Measurements from ENCODE around the gene COL8A2. TPM values are rescaled to one million over a fixed set of nuclear protein-coding genes. Genes with fewer than 3 reads are reported as not detected.

The COL8A2 gene
- total and polyA plus RNA-seq, 2 donors: 6.7 to 11.5 TPM

DNA sequence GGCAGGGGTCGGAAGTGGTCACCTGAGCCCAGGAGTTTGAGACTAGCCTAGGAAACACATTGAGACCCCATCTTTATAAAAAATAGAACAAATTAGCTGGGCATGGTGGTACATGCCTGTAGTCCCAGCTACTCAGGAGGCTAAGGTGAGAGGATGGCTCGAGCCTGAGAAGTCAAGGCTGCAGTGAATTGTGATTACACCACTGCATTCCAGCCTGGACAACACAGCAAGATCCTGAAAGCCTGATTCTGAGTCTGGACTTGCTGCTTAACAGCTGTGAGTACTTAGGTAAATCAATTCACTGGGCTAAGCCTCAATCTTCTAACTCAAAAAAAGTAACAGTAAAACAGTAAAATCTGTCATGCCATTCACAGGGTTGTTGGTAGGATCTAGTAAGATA lies 19.4 kb upstream of the COL8A2 start:
- Histone ChIP-seq H3K4me3 (ENCODE audit: low read length in 2 of 2) (no peak overlapping the region), H3K9me3 (ENCODE audit: control insufficient read depth in 2 of 2, insufficient read depth in 1 of 2, low read length in 1 of 2) (no peaks in the 10 kb centered on the region), H3K27me3 (ENCODE audit: control insufficient read depth in 2 of 2, insufficient read depth in 1 of 2, low read length in 1 of 2) (no peaks in the 10 kb centered on the region), H3K36me3 (ENCODE audit: control insufficient read depth in 2 of 2, insufficient read depth in 2 of 2, low read length in 1 of 2) (peaks cover 13 to 15% of the 10 kb centered on the region in 2 donors), H3K27ac (ENCODE audit: low read depth in 1 of 2, low read length in 1 of 2) (no peak overlapping the region), H3K4me1 (ENCODE audit: control insufficient read depth in 2 of 2, insufficient read depth in 2 of 2, low read length in 2 of 2) (peaks cover 4 to 10% of the 10 kb centered on the region in 2 donors)
- no peak for DNase-seq (ENCODE audit: low read depth in 6 of 9, low spot score in 9 of 9)
- WGBS: 99% methylated on average over 2 of the region's 2 CpGs

DNA sequence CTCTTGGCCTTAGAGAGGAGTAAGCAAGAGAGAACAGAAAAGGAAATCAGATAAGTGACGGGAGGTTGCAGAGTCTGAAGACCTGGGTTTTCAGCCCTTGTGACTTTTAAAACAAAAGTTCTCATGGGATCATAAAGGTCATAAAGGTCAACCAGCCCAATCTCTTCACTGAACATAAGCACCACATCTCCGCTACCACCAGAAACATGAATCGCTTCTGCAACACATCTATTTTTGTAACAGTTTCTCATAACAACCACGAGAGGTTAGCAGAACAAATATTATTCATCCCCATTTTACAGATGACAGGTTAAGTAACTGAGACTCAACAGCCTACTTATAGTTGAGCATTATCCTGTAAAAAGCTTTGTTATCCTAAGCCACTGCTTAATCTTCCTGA lies 18.4 kb upstream of the COL8A2 start:
- no peak for DNase-seq (ENCODE audit: low read depth in 6 of 9, low spot score in 9 of 9)
- Histone ChIP-seq H3K36me3 (ENCODE audit: control insufficient read depth in 2 of 2, insufficient read depth in 2 of 2, low read length in 1 of 2) (peaks cover 16 to 19% of the 10 kb centered on the region in 2 donors), H3K27ac (ENCODE audit: low read depth in 1 of 2, low read length in 1 of 2) (no peak overlapping the region), H3K27me3 (ENCODE audit: control insufficient read depth in 2 of 2, insufficient read depth in 1 of 2, low read length in 1 of 2) (no peaks in the 10 kb centered on the region), H3K4me1 (ENCODE audit: control insufficient read depth in 2 of 2, insufficient read depth in 2 of 2, low read length in 2 of 2) (peaks cover 4 to 5% of the 10 kb centered on the region in 2 donors), H3K4me3 (ENCODE audit: low read length in 2 of 2) (no peak overlapping the region), H3K9me3 (ENCODE audit: control insufficient read depth in 2 of 2, insufficient read depth in 1 of 2, low read length in 1 of 2) (no peaks in the 10 kb centered on the region)
- 97% methylated on average over 4 of the region's 4 CpGs for WGBS

DNA sequence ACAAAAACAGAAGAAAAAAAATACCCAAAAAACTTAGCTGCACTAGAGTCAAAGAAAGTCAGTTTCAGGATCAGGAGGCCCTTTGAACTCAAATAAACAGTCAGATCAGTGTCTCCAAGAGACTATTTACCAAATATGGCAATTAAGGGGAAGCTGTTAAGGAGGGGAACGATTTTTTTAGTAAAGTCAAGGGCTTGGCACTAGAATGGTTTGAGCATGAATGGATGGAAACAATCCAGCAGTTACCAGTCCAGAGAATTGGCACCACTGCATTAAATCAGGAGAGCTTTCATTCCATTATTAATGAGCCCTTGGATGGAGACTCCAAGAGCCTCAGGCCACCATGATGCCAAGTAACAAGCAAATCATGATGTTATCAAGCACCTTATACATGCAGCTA lies 17.1 kb upstream of the COL8A2 start:
- H3K27me3 ChIP-seq (ENCODE audit: control insufficient read depth in 2 of 2, insufficient read depth in 1 of 2, low read length in 1 of 2): no peaks in the 10 kb centered on the region
- H3K9me3 ChIP-seq (ENCODE audit: control insufficient read depth in 2 of 2, insufficient read depth in 1 of 2, low read length in 1 of 2): no peaks in the 10 kb centered on the region
- peaks cover 29 to 31% of the 10 kb centered on the region in 2 donors for H3K36me3 ChIP-seq (ENCODE audit: control insufficient read depth in 2 of 2, insufficient read depth in 2 of 2, low read length in 1 of 2)
- peaks cover 3 to 4% of the 10 kb centered on the region in 2 donors for H3K4me1 ChIP-seq (ENCODE audit: control insufficient read depth in 2 of 2, insufficient read depth in 2 of 2, low read length in 2 of 2)
- no peak overlapping the region for H3K4me3 ChIP-seq (ENCODE audit: low read length in 2 of 2)
- WGBS: 22% methylated on average over 1 of the region's 1 CpG
- no peak for DNase-seq (ENCODE audit: low read depth in 6 of 9, low spot score in 9 of 9)
- H3K27ac ChIP-seq (ENCODE audit: low read depth in 1 of 2, low read length in 1 of 2): peak overlapping the region in 1 of 2 donors; percentile 3

DNA sequence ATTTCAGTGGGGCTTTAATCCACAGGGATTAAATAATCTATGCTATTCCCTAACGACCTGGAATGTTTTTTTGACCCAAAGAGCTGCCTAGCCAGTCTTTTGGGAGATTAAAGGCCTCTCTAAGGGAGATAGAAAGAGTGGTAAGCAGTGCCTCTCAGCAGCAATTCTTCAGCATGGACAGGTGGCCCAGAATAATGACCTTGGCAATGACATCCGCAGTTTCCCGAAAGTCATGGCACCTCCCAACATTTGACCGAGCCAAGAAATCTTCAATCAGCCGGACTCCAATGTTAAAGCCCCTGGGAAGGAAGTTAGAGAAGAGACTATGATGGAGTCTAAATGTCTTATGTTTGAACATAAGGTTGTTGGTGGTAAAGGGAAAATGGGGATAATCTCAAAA lies 14.5 kb upstream of the COL8A2 start:
- DNase-seq (ENCODE audit: low read depth in 6 of 9, low spot score in 9 of 9): no peak
- no peaks in the 10 kb centered on the region for H3K27me3 ChIP-seq (ENCODE audit: control insufficient read depth in 2 of 2, insufficient read depth in 1 of 2, low read length in 1 of 2)
- WGBS: 97% methylated on average over 5 of the region's 5 CpGs
- no peak overlapping the region for H3K27ac ChIP-seq (ENCODE audit: low read depth in 1 of 2, low read length in 1 of 2)
- no peak overlapping the region for H3K4me3 ChIP-seq (ENCODE audit: low read length in 2 of 2)
- no peaks in the 10 kb centered on the region for H3K9me3 ChIP-seq (ENCODE audit: control insufficient read depth in 2 of 2, insufficient read depth in 1 of 2, low read length in 1 of 2)
- H3K4me1 ChIP-seq (ENCODE audit: control insufficient read depth in 2 of 2, insufficient read depth in 2 of 2, low read length in 2 of 2): peaks cover 3 to 4% of the 10 kb centered on the region in 2 donors
- H3K36me3 ChIP-seq (ENCODE audit: control insufficient read depth in 2 of 2, insufficient read depth in 2 of 2, low read length in 1 of 2): peaks cover 36 to 44% of the 10 kb centered on the region in 2 donors

DNA sequence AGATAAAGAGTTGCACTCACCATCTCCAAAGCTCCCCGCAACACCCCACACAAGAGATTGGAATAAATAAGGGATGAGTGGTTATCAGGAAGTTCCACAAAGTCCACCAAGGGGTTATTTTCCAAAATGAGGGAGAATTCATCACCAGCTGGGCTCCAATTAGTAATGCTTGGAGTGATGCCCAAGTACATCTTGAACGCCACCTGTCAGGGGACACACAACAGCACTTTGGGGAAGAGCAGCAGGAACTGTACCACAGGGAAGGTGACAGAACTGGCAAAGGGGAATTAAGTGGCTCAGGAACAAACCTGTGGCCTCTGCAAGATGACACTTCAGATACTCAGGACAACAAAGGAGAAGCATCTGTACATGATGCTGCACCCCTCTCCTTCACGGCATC lies 12.8 kb upstream of the COL8A2 start:
- H3K36me3 ChIP-seq (ENCODE audit: control insufficient read depth in 2 of 2, insufficient read depth in 2 of 2, low read length in 1 of 2): peaks cover 36 to 42% of the 10 kb centered on the region in 2 donors
- H3K4me1 ChIP-seq (ENCODE audit: control insufficient read depth in 2 of 2, insufficient read depth in 2 of 2, low read length in 2 of 2): peaks cover 3 to 4% of the 10 kb centered on the region in 2 donors
- no peak overlapping the region for H3K4me3 ChIP-seq (ENCODE audit: low read length in 2 of 2)
- H3K9me3 ChIP-seq (ENCODE audit: control insufficient read depth in 2 of 2, insufficient read depth in 1 of 2, low read length in 1 of 2): no peaks in the 10 kb centered on the region
- 97% methylated on average over 3 of the region's 3 CpGs for WGBS
- H3K27ac ChIP-seq (ENCODE audit: low read depth in 1 of 2, low read length in 1 of 2): no peak overlapping the region
- H3K27me3 ChIP-seq (ENCODE audit: control insufficient read depth in 2 of 2, insufficient read depth in 1 of 2, low read length in 1 of 2): no peaks in the 10 kb centered on the region
- no peak for DNase-seq (ENCODE audit: low read depth in 6 of 9, low spot score in 9 of 9)

DNA sequence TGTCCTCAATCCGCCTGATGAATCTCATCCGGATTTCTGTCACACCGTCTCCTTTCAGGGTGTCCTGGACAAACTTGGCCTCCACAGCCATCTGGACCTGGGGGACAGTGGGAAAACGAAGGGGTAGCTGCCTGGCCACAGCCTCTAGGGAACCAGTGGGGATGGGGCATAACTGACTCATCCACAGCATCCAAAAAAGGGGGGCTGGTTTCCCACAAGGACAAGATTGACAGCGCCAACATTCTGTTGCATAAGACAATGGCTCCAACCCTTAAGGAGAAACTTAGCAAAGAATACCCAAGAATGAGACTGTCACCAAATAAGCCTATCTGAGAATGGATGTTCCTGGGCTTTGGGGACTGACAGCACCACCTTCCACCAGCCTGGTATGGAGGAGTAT lies 12.2 kb upstream of the COL8A2 start:
- H3K9me3 ChIP-seq (ENCODE audit: control insufficient read depth in 2 of 2, insufficient read depth in 1 of 2, low read length in 1 of 2): no peaks in the 10 kb centered on the region
- WGBS: 78% methylated on average over 5 of the region's 5 CpGs
- H3K4me3 ChIP-seq (ENCODE audit: low read length in 2 of 2): no peak overlapping the region
- no peaks in the 10 kb centered on the region for H3K27me3 ChIP-seq (ENCODE audit: control insufficient read depth in 2 of 2, insufficient read depth in 1 of 2, low read length in 1 of 2)
- H3K36me3 ChIP-seq (ENCODE audit: control insufficient read depth in 2 of 2, insufficient read depth in 2 of 2, low read length in 1 of 2): peaks cover 36 to 42% of the 10 kb centered on the region in 2 donors
- DNase-seq (ENCODE audit: low read depth in 6 of 9, low spot score in 9 of 9): no peak
- H3K4me1 ChIP-seq (ENCODE audit: control insufficient read depth in 2 of 2, insufficient read depth in 2 of 2, low read length in 2 of 2): peaks cover 2 to 3% of the 10 kb centered on the region in 2 donors
- H3K27ac ChIP-seq (ENCODE audit: low read depth in 1 of 2, low read length in 1 of 2): peak overlapping the region in 1 of 2 donors; percentile 37

DNA sequence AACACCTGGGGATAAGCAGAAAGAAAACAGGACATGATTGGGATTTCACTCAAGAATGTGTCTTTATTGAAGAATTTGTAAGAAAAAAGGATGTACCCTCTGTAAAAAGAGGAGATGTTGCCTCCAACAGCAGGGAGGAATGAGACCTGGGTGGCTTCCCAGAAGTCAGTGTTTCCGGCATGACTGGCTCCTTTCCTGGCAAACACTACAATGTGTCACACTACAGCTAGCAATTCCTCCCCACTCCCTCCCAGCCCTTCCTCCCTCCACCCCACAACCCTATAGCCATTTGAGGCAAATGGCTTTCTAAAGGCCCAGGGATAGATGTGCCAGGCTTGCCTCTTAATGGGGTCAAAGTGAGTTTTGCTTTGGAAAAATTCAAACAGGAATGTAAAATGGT lies 11.5 kb upstream of the COL8A2 start:
- 89% methylated on average over 1 of the region's 1 CpG for WGBS
- DNase-seq (ENCODE audit: low read depth in 6 of 9, low spot score in 9 of 9): no peak
- H3K27me3 ChIP-seq (ENCODE audit: control insufficient read depth in 2 of 2, insufficient read depth in 1 of 2, low read length in 1 of 2): no peaks in the 10 kb centered on the region

DNA sequence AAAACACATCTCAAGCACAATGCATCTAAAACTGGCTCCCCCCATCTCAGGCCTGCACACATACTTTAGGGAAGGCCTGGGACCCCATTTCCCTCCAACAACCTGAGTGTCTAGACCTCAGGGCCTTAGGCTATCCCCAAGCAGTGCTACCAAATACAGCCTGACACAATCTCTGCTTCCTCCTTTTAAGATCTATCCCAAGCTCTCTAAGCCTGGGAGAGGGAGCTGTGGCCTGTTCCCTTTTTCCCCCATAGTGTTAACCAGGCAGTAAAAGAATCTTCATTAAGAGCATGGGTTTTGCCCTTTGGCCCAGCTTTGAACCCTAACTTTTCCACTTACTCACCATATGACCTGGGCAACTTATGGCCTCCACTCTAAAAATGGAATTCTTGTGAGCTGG lies 10.8 kb upstream of the COL8A2 start:
- no peak overlapping the region for H3K4me3 ChIP-seq (ENCODE audit: low read length in 2 of 2)

More for the DNA sequence above, 11.5 kb upstream of the COL8A2 start:
- no peaks in the 10 kb centered on the region for H3K4me1 ChIP-seq (ENCODE audit: control insufficient read depth in 2 of 2, insufficient read depth in 2 of 2, low read length in 2 of 2)
- H3K27ac ChIP-seq (ENCODE audit: low read depth in 1 of 2, low read length in 1 of 2): peak overlapping the region; percentile 7 to 53
- no peaks in the 10 kb centered on the region for H3K9me3 ChIP-seq (ENCODE audit: control insufficient read depth in 2 of 2, insufficient read depth in 1 of 2, low read length in 1 of 2)
- no peak overlapping the region for H3K4me3 ChIP-seq (ENCODE audit: low read length in 2 of 2)
- H3K36me3 ChIP-seq (ENCODE audit: control insufficient read depth in 2 of 2, insufficient read depth in 2 of 2, low read length in 1 of 2): peaks cover 36 to 39% of the 10 kb centered on the region in 2 donors

DNA sequence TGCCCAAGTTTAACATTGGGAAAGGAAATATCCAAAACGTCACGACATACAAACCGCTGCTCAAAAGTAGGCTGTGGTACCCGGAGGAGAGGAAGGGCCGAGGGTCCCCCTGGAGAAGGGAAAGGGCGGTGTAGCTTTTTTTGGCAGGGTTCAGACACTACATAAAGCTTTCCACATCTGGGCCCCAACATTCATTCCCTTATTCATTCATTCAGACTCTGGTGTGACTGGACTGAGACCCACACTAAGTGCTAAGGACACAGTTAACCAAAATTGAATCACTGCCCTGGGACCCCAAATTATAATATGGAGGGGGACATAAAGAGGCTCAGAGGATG lies 10.3 kb upstream of the COL8A2 start:
- H3K27me3 ChIP-seq (ENCODE audit: control insufficient read depth in 2 of 2, insufficient read depth in 1 of 2, low read length in 1 of 2): no peaks in the 10 kb centered on the region
- H3K4me1 ChIP-seq (ENCODE audit: control insufficient read depth in 2 of 2, insufficient read depth in 2 of 2, low read length in 2 of 2): no peaks in the 10 kb centered on the region
- DNase-seq (ENCODE audit: low read depth in 6 of 9, low spot score in 9 of 9): no peak
- peak overlapping the region in 1 of 2 donors; percentile 62 for H3K27ac ChIP-seq (ENCODE audit: low read depth in 1 of 2, low read length in 1 of 2)
- no peak overlapping the region for H3K4me3 ChIP-seq (ENCODE audit: low read length in 2 of 2)
- H3K9me3 ChIP-seq (ENCODE audit: control insufficient read depth in 2 of 2, insufficient read depth in 1 of 2, low read length in 1 of 2): no peaks in the 10 kb centered on the region
- peaks cover 33 to 38% of the 10 kb centered on the region in 2 donors for H3K36me3 ChIP-seq (ENCODE audit: control insufficient read depth in 2 of 2, insufficient read depth in 2 of 2, low read length in 1 of 2)
- 92% methylated on average over 6 of the region's 6 CpGs for WGBS

More for the DNA sequence above, 10.8 kb upstream of the COL8A2 start:
- Histone ChIP-seq H3K9me3 (ENCODE audit: control insufficient read depth in 2 of 2, insufficient read depth in 1 of 2, low read length in 1 of 2) (no peaks in the 10 kb centered on the region), H3K4me1 (ENCODE audit: control insufficient read depth in 2 of 2, insufficient read depth in 2 of 2, low read length in 2 of 2) (no peaks in the 10 kb centered on the region), H3K27ac (ENCODE audit: low read depth in 1 of 2, low read length in 1 of 2) (peak overlapping the region in 1 of 2 donors; percentile 22), H3K27me3 (ENCODE audit: control insufficient read depth in 2 of 2, insufficient read depth in 1 of 2, low read length in 1 of 2) (no peaks in the 10 kb centered on the region), H3K36me3 (ENCODE audit: control insufficient read depth in 2 of 2, insufficient read depth in 2 of 2, low read length in 1 of 2) (peaks cover 36 to 39% of the 10 kb centered on the region in 2 donors)
- no peak for DNase-seq (ENCODE audit: low read depth in 6 of 9, low spot score in 9 of 9)
